Stimulated activated CD4-positive, alpha-beta T cell treated with anti-CD3 and anti-CD28 coated beads, TNF-alpha, amount 100 ng/mL, for 48 hours (primary cell): Measurements from ENCODE around the gene COL23A1.

ENCODE experiments used
- DNase-seq, 3 donors: peaks; one replicate each; pipeline ENCODE4 v3.0.0-alpha.2; 2020; ENCODE audit warnings: low read depth in 3 of 3

The COL23A1 gene

GRCh38 chr5:178434851-178435250, 155.3 kb downstream of the COL23A1 start:
- DNase-seq = no peak

- DNase-seq = no peak
These were observed 156.0 kb downstream of the COL23A1 start for GRCh38 chr5:178434016-178434761.

GRCh38 chr5:178433273-178433775, 156.9 kb downstream of the COL23A1 start:
- no peak for DNase-seq

- no peak for DNase-seq
These were observed 157.5 kb downstream of the COL23A1 start for GRCh38 chr5:178432421-178433272.

GRCh38 chr5:178431782-178432165, 158.4 kb downstream of the COL23A1 start:
- DNase-seq = no peak

- no peak for DNase-seq
These were observed 159.0 kb downstream of the COL23A1 start for GRCh38 chr5:178431063-178431781.

- no peak for DNase-seq
These were observed 159.8 kb downstream of the COL23A1 start for GRCh38 chr5:178430186-178431062.

- DNase-seq = no peak
These were observed 160.6 kb downstream of the COL23A1 start for GRCh38 chr5:178429491-178430185.

- DNase-seq = no peak
These were observed 161.1 kb downstream of the COL23A1 start for GRCh38 chr5:178429156-178429468.

GRCh38 chr5:178428341-178429155, 161.6 kb downstream of the COL23A1 start:
- no peak for DNase-seq

- DNase-seq = no peak
These were observed 162.5 kb downstream of the COL23A1 start for GRCh38 chr5:178427576-178428197.

GRCh38 chr5:178426326-178427130, 163.7 kb downstream of the COL23A1 start:
- no peak for DNase-seq

- no peak for DNase-seq
These were observed 164.5 kb downstream of the COL23A1 start for GRCh38 chr5:178425621-178426068.

- DNase-seq = no peak
These were observed 165.4 kb downstream of the COL23A1 start for GRCh38 chr5:178424810-178425177.

GRCh38 chr5:178423901-178424809, 166.0 kb downstream of the COL23A1 start:
- DNase-seq = no peak

- DNase-seq = no peak
These were observed 166.8 kb downstream of the COL23A1 start for GRCh38 chr5:178423431-178423830.

- no peak for DNase-seq
These were observed 167.8 kb downstream of the COL23A1 start for GRCh38 chr5:178422400-178422775.
